SJCRH30 (cell line): ENCODE measurements around the gene WDR46. TPM values are rescaled to one million over a fixed set of nuclear protein-coding genes. Genes with fewer than 3 reads are reported as not detected.

Source experiments
- DNase-seq, 2 experiments: peaks; one replicate each; pipeline ENCODE4 v3.0.0-alpha.2; 2015 to 2020
- H3K27ac ChIP-seq: fragments of 250-450 bp; sonication (Bioruptor Pico); 2 replicates; pipeline ENCODE4 v1.5.1; 2020; ENCODE audit warnings: mild to moderate bottlenecking, moderate library complexity
- H3K27me3 ChIP-seq: fragments of 250-450 bp; sonication (Bioruptor Pico); 2 replicates; pipeline ENCODE4 v1.5.1; 2020; ENCODE audit warnings: mild to moderate bottlenecking, moderate library complexity
- H3K36me3 ChIP-seq: fragments of 250-450 bp; sonication (Bioruptor Pico); 2 replicates; pipeline ENCODE4 v1.5.1; 2020; ENCODE audit warnings: mild to moderate bottlenecking, moderate library complexity
- H3K4me1 ChIP-seq: fragments of 250-450 bp; sonication (Bioruptor Pico); 2 replicates; pipeline ENCODE4 v1.5.1; 2020; ENCODE audit warnings: mild to moderate bottlenecking, moderate library complexity
- H3K4me3 ChIP-seq: fragments of 250-450 bp; sonication (Bioruptor Pico); 2 replicates; pipeline ENCODE4 v1.5.1; 2020; ENCODE audit warnings: mild to moderate bottlenecking, moderate library complexity
- H3K9me3 ChIP-seq: fragments of 250-450 bp; sonication (Bioruptor Pico); replicated peaks from 2 replicates; pipeline ENCODE4 v1.5.1; 2020; ENCODE audit warnings: mild to moderate bottlenecking, moderate library complexity
- total RNA-seq: library from RNA; depleted of rRNA; stranded (reverse); fragments of >200 nt; shearing (Covaris generic); gene quantifications from 2 replicates; pipeline ENCODE4 v1.2.3, GENCODE V29; 2014; rRNA removed

Gene WDR46
- 54.6 and 61.5 TPM in 2 replicates for total RNA-seq

GRCh38 chr6:33288921-33289783, at the start of gene WDR46, which contains the start of gene PFDN6:
Gene WDR46, minus strand, starts transcription at chr6:33289239. Its CDS starts 69 bp downstream, at chr6:33289170.
Gene PFDN6, plus strand, starts transcription at chr6:33289601. Its CDS starts 256 bp downstream, at chr6:33289857.
- DNase-seq = peak; percentile 83 to 90
- H3K36me3 ChIP-seq = peaks cover 25% of the 10 kb centered on the region
- H3K9me3 ChIP-seq = no peaks in the 10 kb centered on the region

GRCh38 chr6:33336495-33336894, 47.5 kb upstream of the WDR46 start:
- Histone ChIP-seq H3K27me3 (no peaks in the 10 kb centered on the region), H3K9me3 (no peaks in the 10 kb centered on the region), H3K4me3 (no peak overlapping the region), H3K4me1 (no peaks in the 10 kb centered on the region), H3K36me3 (no peaks in the 10 kb centered on the region), H3K27ac (no peak overlapping the region)
- no peak for DNase-seq

More at GRCh38 chr6:33288921-33289783, at the start of gene WDR46, which contains the start of gene PFDN6:
- no peaks in the 10 kb centered on the region for H3K27me3 ChIP-seq
- peak within 1 kb of the TSS; percentile 73 for H3K4me3 ChIP-seq
- peak within 1 kb of the TSS; percentile 25 for H3K27ac ChIP-seq
- peaks cover 7% of the 10 kb centered on the region; the same call in 1 of the 2 replicates for H3K4me1 ChIP-seq

GRCh38 chr6:33335916-33336315, 46.9 kb upstream of the WDR46 start:
- no peak for DNase-seq
- H3K36me3 ChIP-seq = no peaks in the 10 kb centered on the region
- H3K27me3 ChIP-seq = no peaks in the 10 kb centered on the region
- H3K4me1 ChIP-seq = no peaks in the 10 kb centered on the region
- H3K9me3 ChIP-seq = no peaks in the 10 kb centered on the region
- no peak overlapping the region for H3K4me3 ChIP-seq
- H3K27ac ChIP-seq = no peak overlapping the region

GRCh38 chr6:33333666-33334065, 44.6 kb upstream of the WDR46 start:
- no peak for DNase-seq
- no peaks in the 10 kb centered on the region for H3K4me1 ChIP-seq
- H3K9me3 ChIP-seq = no peaks in the 10 kb centered on the region
- no peaks in the 10 kb centered on the region for H3K36me3 ChIP-seq
- no peak overlapping the region for H3K27ac ChIP-seq
- no peak overlapping the region for H3K4me3 ChIP-seq
- no peaks in the 10 kb centered on the region for H3K27me3 ChIP-seq

GRCh38 chr6:33330736-33331135, 41.7 kb upstream of the WDR46 start:
- H3K27ac ChIP-seq = no peak overlapping the region
- no peaks in the 10 kb centered on the region for H3K9me3 ChIP-seq

GRCh38 chr6:33329058-33329457, 40.0 kb upstream of the WDR46 start:
- H3K4me3 ChIP-seq = no peak overlapping the region
- no peaks in the 10 kb centered on the region for H3K36me3 ChIP-seq
- no peak overlapping the region for H3K27ac ChIP-seq
- peak; percentile 38 to 56 for DNase-seq
- H3K4me1 ChIP-seq = peaks cover 1% of the 10 kb centered on the region
- no peaks in the 10 kb centered on the region for H3K9me3 ChIP-seq
- no peaks in the 10 kb centered on the region for H3K27me3 ChIP-seq

More at GRCh38 chr6:33330736-33331135, 41.7 kb upstream of the WDR46 start:
- H3K4me1 ChIP-seq = no peaks in the 10 kb centered on the region
- no peaks in the 10 kb centered on the region for H3K27me3 ChIP-seq
- H3K4me3 ChIP-seq = no peak overlapping the region
- no peak for DNase-seq
- no peaks in the 10 kb centered on the region for H3K36me3 ChIP-seq

- no peak for DNase-seq
- Histone ChIP-seq H3K27ac (no peak overlapping the region), H3K27me3 (no peaks in the 10 kb centered on the region), H3K4me1 (peaks cover 6% of the 10 kb centered on the region), H3K4me3 (peak overlapping the region; percentile 74), H3K36me3 (peaks cover 20% of the 10 kb centered on the region), H3K9me3 (no peaks in the 10 kb centered on the region)
Observed at GRCh38 chr6:33324125-33324524, 35.1 kb upstream of the WDR46 start.

- peak overlapping the region; percentile 74 for H3K4me3 ChIP-seq
- peaks cover 9% of the 10 kb centered on the region for H3K4me1 ChIP-seq
- H3K36me3 ChIP-seq = peaks cover 24% of the 10 kb centered on the region
- no peak for DNase-seq
- no peaks in the 10 kb centered on the region for H3K9me3 ChIP-seq
- H3K27me3 ChIP-seq = no peaks in the 10 kb centered on the region
- peak overlapping the region; percentile 76 for H3K27ac ChIP-seq
Observed at GRCh38 chr6:33323623-33323948, 34.5 kb upstream of the WDR46 start.

GRCh38 chr6:33321227-33321626, 32.2 kb upstream of the WDR46 start:
- H3K27ac ChIP-seq = no peak overlapping the region
- DNase-seq = no peak
- H3K4me1 ChIP-seq = peaks cover 13% of the 10 kb centered on the region
- no peak overlapping the region for H3K4me3 ChIP-seq
- peaks cover 27% of the 10 kb centered on the region for H3K36me3 ChIP-seq
- no peaks in the 10 kb centered on the region for H3K9me3 ChIP-seq
- no peaks in the 10 kb centered on the region for H3K27me3 ChIP-seq

GRCh38 chr6:33320315-33321181, 31.5 kb upstream of the WDR46 start:
- DNase-seq = no peak
- H3K4me1 ChIP-seq = peaks cover 13% of the 10 kb centered on the region
- no peaks in the 10 kb centered on the region for H3K9me3 ChIP-seq
- peaks cover 27% of the 10 kb centered on the region for H3K36me3 ChIP-seq
- no peaks in the 10 kb centered on the region for H3K27me3 ChIP-seq
- no peak overlapping the region for H3K4me3 ChIP-seq
- H3K27ac ChIP-seq = no peak overlapping the region

GRCh38 chr6:33319939-33320314, 30.9 kb upstream of the WDR46 start:
- H3K9me3 ChIP-seq = no peaks in the 10 kb centered on the region
- no peak overlapping the region for H3K27ac ChIP-seq
- peaks cover 13% of the 10 kb centered on the region for H3K4me1 ChIP-seq
- peaks cover 27% of the 10 kb centered on the region for H3K36me3 ChIP-seq
- DNase-seq = no peak
- no peak overlapping the region for H3K4me3 ChIP-seq
- H3K27me3 ChIP-seq = no peaks in the 10 kb centered on the region

- no peak for DNase-seq
- no peak overlapping the region for H3K27ac ChIP-seq
- H3K4me1 ChIP-seq = peaks cover 7% of the 10 kb centered on the region
- H3K36me3 ChIP-seq = peaks cover 27% of the 10 kb centered on the region
- no peaks in the 10 kb centered on the region for H3K9me3 ChIP-seq
- peak overlapping the region; percentile 72 for H3K4me3 ChIP-seq
- H3K27me3 ChIP-seq = no peaks in the 10 kb centered on the region
Observed at GRCh38 chr6:33318426-33319073, 29.5 kb upstream of the WDR46 start.

GRCh38 chr6:33317669-33318425, 28.8 kb upstream of the WDR46 start, which contains the start of gene ZBTB22:
Gene ZBTB22, minus strand, starts transcription at chr6:33317744. Its CDS starts 828 bp downstream, at chr6:33316916.
- H3K27ac ChIP-seq = peak within 1 kb of the TSS; percentile 42
- peaks cover 7% of the 10 kb centered on the region for H3K4me1 ChIP-seq
- peak within 1 kb of the TSS; percentile 72 for H3K4me3 ChIP-seq
- H3K9me3 ChIP-seq = no peaks in the 10 kb centered on the region
- H3K36me3 ChIP-seq = peaks cover 27% of the 10 kb centered on the region
- peak; percentile 99 for DNase-seq
- no peaks in the 10 kb centered on the region for H3K27me3 ChIP-seq

- no peak overlapping the region for H3K27ac ChIP-seq
- no peak for DNase-seq
- peaks cover 27% of the 10 kb centered on the region for H3K36me3 ChIP-seq
- H3K4me3 ChIP-seq = peak overlapping the region; percentile 51
- H3K4me1 ChIP-seq = peaks cover 7% of the 10 kb centered on the region
- no peaks in the 10 kb centered on the region for H3K27me3 ChIP-seq
- H3K9me3 ChIP-seq = no peaks in the 10 kb centered on the region
Observed at GRCh38 chr6:33317419-33317668, 28.3 kb upstream of the WDR46 start.
